GM12874 (cell line): Measurements from ENCODE around the gene CAGE1.

Experiments used
- CTCF ChIP-seq: IDR thresholded peaks from 2 replicates; pipeline ENCODE4 v1.5.1; 2011; ENCODE audit warnings: low read depth, mild to moderate bottlenecking, control low read depth, low read length, moderate library complexity; ENCODE audit not compliant: insufficient read depth

The CAGE1 gene

DNA sequence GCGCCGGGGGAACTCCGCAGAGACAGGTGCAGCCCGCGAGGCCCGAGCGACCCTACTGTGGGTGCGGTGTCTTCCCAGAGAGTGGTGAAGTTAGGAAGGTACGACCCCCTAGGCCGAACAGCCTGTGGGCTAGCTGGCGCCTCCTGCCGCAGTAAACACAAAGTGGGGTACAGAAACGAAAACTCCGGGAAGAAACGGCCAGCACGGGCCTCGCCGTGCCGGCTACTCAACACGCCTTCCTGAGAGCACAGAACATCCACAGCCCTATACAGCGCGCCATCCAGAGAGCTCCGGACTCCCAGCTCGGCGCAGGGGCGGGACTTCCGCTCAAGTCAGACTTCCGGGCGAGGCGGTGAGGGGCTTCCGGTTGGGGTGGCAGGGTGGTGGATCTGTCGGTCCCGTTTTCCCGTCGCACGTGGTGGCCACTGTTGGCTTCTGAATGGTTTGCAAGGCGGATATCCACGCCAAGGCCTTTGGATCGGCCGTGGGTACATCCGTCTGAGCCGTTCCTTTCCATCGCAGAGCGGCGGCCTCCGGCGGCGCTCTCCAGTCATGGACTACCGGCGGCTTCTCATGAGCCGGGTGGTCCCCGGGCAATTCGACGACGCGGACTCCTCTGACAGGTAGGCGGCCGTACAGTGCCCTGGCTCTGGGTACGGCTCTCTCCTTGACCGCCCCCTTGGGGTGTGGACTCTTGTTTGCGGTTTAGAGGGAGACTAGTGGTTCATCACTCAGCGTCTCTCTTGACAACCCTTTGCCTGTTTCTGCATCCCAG is at the start of gene CAGE1, which contains the start of gene RIOK1:
CAGE1 (minus strand) TSS at position 292 of the 775 bp plus-strand sequence. CDS start 2,569 bp downstream, outside the sequence.
RIOK1 (plus strand) TSS at position 358 of the 775 bp plus-strand sequence; CDS start at position 553, 195 bp downstream.
- TF ChIP-seq CTCF, result no peak

DNA sequence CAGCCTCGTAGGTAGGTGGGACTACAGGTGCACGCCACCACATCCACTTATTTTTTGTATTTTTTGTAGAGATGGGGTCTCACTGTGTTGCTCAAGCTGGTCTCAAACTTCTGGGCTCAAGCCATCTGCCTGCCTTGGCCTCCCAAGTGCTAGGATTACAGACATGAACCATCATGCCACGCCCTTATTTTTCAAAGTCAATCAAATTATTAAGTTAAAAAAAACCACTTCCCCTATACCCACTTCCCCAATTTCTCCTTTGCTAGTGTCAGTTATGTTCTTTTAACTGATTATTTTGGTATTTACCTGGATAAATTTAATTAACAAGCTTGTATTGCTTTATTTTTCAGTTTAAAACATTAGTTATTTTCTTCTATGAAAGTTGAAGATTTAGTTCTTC is 49.7 kb upstream of the CAGE1 start:
- TF ChIP-seq CTCF, result no peak

DNA sequence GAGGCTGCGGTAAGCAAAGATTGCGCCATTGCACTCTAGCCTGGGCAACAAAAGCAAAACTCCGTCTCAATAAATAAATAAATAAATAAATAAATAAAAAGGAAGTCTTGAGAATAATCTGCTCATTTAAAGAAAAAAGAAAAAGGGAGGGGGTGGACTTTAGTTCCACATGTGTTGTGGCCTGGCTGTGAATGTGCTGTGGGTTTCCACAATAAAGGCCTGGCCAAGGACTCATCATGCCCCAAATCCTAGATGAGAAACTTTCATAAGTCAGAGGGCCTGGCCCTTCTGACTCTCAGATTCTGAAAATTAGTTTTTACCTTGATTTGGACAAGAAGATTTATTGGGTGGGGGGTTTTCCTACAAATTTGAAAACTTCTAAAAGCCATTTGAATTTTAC is 48.5 kb upstream of the CAGE1 start:
- TF ChIP-seq CTCF, result no peak

DNA sequence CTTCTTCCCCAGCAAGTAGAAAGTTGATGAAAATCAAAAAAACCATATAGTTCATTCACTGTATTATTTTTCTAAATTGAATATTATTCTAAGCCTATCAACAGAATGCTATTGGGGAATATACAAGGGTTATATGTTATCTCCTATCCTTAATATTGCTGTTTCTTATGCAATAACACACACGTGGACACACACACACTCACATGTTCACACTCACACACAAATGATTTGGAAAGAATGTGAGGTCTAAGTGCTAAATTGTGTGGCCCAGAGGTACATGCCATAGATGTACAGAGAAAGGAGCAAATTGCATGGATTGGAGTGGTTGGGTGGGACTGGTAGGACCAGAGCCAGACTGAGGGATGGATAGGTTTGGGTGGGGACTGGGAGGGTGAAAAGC is 45.1 kb upstream of the CAGE1 start:
- TF ChIP-seq CTCF, result no peak

DNA sequence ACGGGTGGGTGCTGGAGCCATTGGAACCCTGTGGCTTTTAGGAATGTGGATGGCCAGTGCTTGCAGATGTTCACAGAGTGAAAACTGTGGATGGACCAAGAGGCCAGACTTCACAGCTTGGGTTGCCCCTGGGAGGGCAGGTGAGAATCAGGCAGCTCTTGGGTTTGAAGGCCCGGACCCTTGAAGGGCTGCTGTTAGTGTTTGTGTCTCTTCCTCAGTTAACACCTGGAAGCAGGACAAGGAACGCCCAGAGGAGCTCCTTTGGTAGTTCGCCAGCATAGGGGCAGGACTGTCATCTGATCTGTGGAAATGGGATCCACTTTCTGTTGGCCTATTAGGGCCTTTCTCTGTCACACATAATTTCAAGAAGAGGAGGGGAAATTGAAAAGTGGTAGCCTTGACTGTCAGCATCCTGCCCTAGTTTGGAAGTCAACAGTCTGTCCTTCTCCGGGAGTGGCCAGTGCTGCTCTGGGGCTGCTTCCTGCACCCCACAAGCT is 43.6 kb upstream of the CAGE1 start:
- no peak for TF ChIP-seq CTCF

GRCh38 chr6:7432391-7433120 is 43.0 kb upstream of the CAGE1 start:
- TF ChIP-seq CTCF, result no peak

DNA sequence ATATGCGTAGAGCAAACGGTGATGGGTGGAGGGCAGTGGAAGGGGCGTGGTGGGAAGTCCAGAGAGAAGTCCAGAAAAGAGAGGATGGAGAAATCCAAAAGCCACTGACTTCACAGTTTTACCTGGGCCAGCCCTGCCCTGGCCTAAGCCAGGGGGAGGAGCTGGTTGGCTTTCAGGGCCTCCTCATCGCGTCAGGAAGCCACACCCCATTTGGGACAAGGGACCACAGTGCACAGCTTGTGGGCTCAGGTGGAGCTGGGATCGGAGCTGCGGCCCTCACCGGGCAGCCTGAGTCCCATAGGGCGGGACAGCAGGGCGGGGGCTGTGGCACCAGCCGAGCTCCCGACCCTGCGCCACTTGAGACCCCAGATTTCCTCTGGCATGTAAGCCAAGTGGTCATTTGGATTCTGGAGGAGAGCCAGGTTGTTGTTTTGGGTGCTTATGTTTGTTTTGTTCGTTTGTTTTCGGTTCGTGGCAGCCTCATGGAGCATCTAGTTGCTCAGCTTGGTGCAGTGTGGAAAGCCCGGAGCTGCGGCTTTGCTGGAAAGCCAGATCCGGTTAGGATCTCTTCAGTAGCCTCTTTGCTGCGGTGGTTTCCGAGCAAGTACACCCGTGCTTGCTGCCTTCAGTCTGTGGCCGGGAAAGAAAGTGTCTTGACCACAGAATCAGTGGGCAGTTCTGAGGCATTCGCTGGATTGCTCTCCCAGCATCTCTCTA is 42.3 kb upstream of the CAGE1 start:
- TF ChIP-seq CTCF, result no peak
